GM23338 (cell line): ENCODE measurements around the gene RGL1. TPM values are rescaled to one million over a fixed set of nuclear protein-coding genes. Genes with fewer than 3 reads are reported as not detected.

Source experiments
- ATAC-seq: fragments of 200-7000 bp; cut with Tn5 transposase; 3 replicates; pipeline ENCODE4 v1.9.1; 2020
- DNase-seq: peaks from one replicate; pipeline ENCODE4 v3.0.0-alpha.2; 2015; ENCODE audit warnings: low spot score
- H2AFZ ChIP-seq: fragments of 200-600 bp; sonication (generic); 2 replicates; pipeline ENCODE4 v1.8.0; 2016; ENCODE audit warnings: antibody characterized with exemption, mild to moderate bottlenecking, moderate library complexity
- H3F3A ChIP-seq: fragments of 200-600 bp; sonication (generic); replicated peaks from 2 replicates; pipeline ENCODE4 v1.8.0; 2017; ENCODE audit warnings: antibody characterized with exemption, mixed run types, low read depth
- H3K27ac ChIP-seq: fragments of 200-600 bp; sonication (generic); 2 replicates; pipeline ENCODE4 v1.6.1; 2016; ENCODE audit warnings: low read depth
- H3K27me3 ChIP-seq: fragments of 200-600 bp; sonication (generic); 2 replicates; pipeline ENCODE4 v1.8.0; 2016; ENCODE audit warnings: mild to moderate bottlenecking, mixed run types, moderate library complexity; ENCODE audit not compliant: insufficient read depth
- H3K36me3 ChIP-seq: fragments of 200-600 bp; sonication (generic); 2 replicates; pipeline ENCODE4 v1.8.0; 2016; ENCODE audit warnings: mild to moderate bottlenecking; ENCODE audit not compliant: insufficient read depth
- H3K4me1 ChIP-seq: fragments of 200-600 bp; sonication (generic); 2 replicates; pipeline ENCODE4 v1.8.0; 2016; ENCODE audit warnings: mild to moderate bottlenecking, moderate library complexity; ENCODE audit not compliant: insufficient read depth
- H3K4me2 ChIP-seq: fragments of 200-600 bp; sonication (generic); 2 replicates; pipeline ENCODE4 v1.7.1; 2017; ENCODE audit warnings: mixed run types
- H3K4me3 ChIP-seq: fragments of 200-600 bp; sonication (generic); 2 replicates; pipeline ENCODE4 v1.6.1; 2016; ENCODE audit warnings: mixed run types
- H3K79me2 ChIP-seq: fragments of 200-600 bp; sonication (generic); replicated peaks from 2 replicates; pipeline ENCODE4 v1.8.0; 2017; ENCODE audit warnings: mild to moderate bottlenecking; ENCODE audit not compliant: insufficient read depth
- H3K9me2 ChIP-seq: fragments of 200-600 bp; sonication (generic); 2 replicates; pipeline ENCODE4 v1.8.0; 2017; ENCODE audit not compliant: insufficient read depth
- H4K20me1 ChIP-seq: fragments of 200-600 bp; sonication (generic); replicated peaks from 2 replicates; pipeline ENCODE4 v1.8.0; 2017; ENCODE audit warnings: mild to moderate bottlenecking; ENCODE audit not compliant: insufficient read depth
- H3K27ac Mint-ChIP-seq: 2 replicates; pipeline ENCODE4 v1.8.0; 2020; ENCODE audit warnings: inconsistent platforms, mild to moderate bottlenecking, moderate library complexity, mixed read lengths
- H3K27me3 Mint-ChIP-seq: 3 replicates; pipeline ENCODE4 v1.8.0; 2022; ENCODE audit warnings: low read depth, mild to moderate bottlenecking, moderate library complexity, mixed read lengths, inconsistent platforms; ENCODE audit not compliant: insufficient read depth, poor library complexity
- H3K36me3 Mint-ChIP-seq: 3 replicates; pipeline ENCODE4 v1.8.0; 2021; ENCODE audit warnings: low read depth, mild to moderate bottlenecking, inconsistent platforms, moderate library complexity, mixed read lengths
- H3K4me1 Mint-ChIP-seq: 3 replicates; pipeline ENCODE4 v1.8.0; 2020; ENCODE audit warnings: mild to moderate bottlenecking, inconsistent platforms, mixed read lengths
- H3K4me3 Mint-ChIP-seq: 3 replicates; pipeline ENCODE4 v1.8.0; 2021; ENCODE audit warnings: moderate library complexity, mild to moderate bottlenecking, inconsistent platforms, mixed read lengths
- H3K9me3 Mint-ChIP-seq: 3 replicates; pipeline ENCODE4 v1.8.0; 2020; ENCODE audit warnings: moderate library complexity, mild to moderate bottlenecking, inconsistent platforms, mixed read lengths
- CTCF ChIP-seq, 2 experiments: fragments of 200-600 bp in 1 of 2; sonication (generic) in 1 of 2; conservative IDR thresholded peaks; 2 replicates each; pipeline versions ENCODE4 v1.5.1 to v1.6.1; 2016 to 2017; ENCODE audit warnings: antibody characterized with exemption in 2 of 2, low read depth in 2 of 2, mild to moderate bottlenecking in 2 of 2, moderate library complexity in 1 of 2
- ETS1 ChIP-seq: IDR thresholded peaks from 2 replicates; pipeline ENCODE4 v1.6.1; 2016; ENCODE audit warnings: antibody characterized with exemption
- EZH2 ChIP-seq: fragments of 200-600 bp; sonication (generic); IDR thresholded peaks from one replicate; pipeline ENCODE4 v1.8.0; 2017; ENCODE audit warnings: antibody characterized with exemption, mild to moderate bottlenecking, low read depth; ENCODE audit not compliant: unreplicated experiment
- EZH2phosphoT487 ChIP-seq: fragments of 200-600 bp; sonication (generic); IDR thresholded peaks from one replicate; pipeline ENCODE4 v1.8.1; 2018; ENCODE audit warnings: antibody characterized with exemption; ENCODE audit not compliant: unreplicated experiment
- NANOG ChIP-seq: IDR thresholded peaks from 2 replicates; pipeline ENCODE4 v1.6.1; 2016; ENCODE audit warnings: antibody characterized with exemption, borderline replicate concordance
- POLR2AphosphoS5 ChIP-seq: IDR thresholded peaks from 2 replicates; pipeline ENCODE4 v1.6.1; 2016; ENCODE audit warnings: antibody characterized with exemption, low read depth
- REST ChIP-seq: IDR thresholded peaks from one replicate; pipeline ENCODE4 v1.6.1; 2018; ENCODE audit warnings: antibody characterized with exemption; ENCODE audit not compliant: unreplicated experiment
- STAT1 ChIP-seq: IDR thresholded peaks from one replicate; pipeline ENCODE4 v1.6.1; 2016; ENCODE audit warnings: antibody characterized with exemption; ENCODE audit not compliant: unreplicated experiment
- ZNF114 ChIP-seq: fragments of 250-450 bp; sonication (Bioruptor Pico); IDR thresholded peaks from 2 replicates; pipeline ENCODE4 v1.5.0; 2020; ENCODE audit warnings: mild to moderate bottlenecking, moderate library complexity
- ZNF462 ChIP-seq: fragments of 250-450 bp; sonication (Bioruptor Pico); IDR thresholded peaks from 2 replicates; pipeline ENCODE4 v1.5.0; 2020; ENCODE audit warnings: mild to moderate bottlenecking, moderate library complexity
- polyA plus RNA-seq: library from polyadenylated mRNA; unstranded; fragments of >200 nt; fragmentation: Nextera tagmentation; extraction: Ambion mirVana; gene quantifications from 2 replicates; pipeline ENCODE4 v1.2.1, GENCODE V29; 2016
- total RNA-seq: library from RNA; depleted of rRNA; stranded (reverse); fragments of >200 nt; shearing (Covaris generic); gene quantifications from 2 replicates; pipeline ENCODE4 v1.2.3, GENCODE V29; 2014

RGL1 gene
- total and polyA plus RNA-seq, 2 experiments from 2014 or later: 0.91 to 2.6 TPM

- TF ChIP-seq CTCF (conservative IDR thresholded peaks at IDR 0.05; ENCODE audit: low read depth in 2 of 2): no peak
- TF ChIP-seq EZH2phosphoT487: no peak
These were observed 40.8 kb downstream of the RGL1 start (continued) for GRCh38 chr1:183845681-183846080.

- Mint-ChIP-seq H3K9me3 (no peaks in the 10 kb centered on the region), H3K4me3 (no peak overlapping the region), H3K27me3 (peaks cover 2% of the 10 kb centered on the region), H3K4me1 (no peaks in the 10 kb centered on the region), H3K27ac (no peak overlapping the region), H3K36me3 (no peaks in the 10 kb centered on the region)
- Histone ChIP-seq H3K79me2 (no peaks in the 10 kb centered on the region), H3K9me2 (no peaks in the 10 kb centered on the region), H3K4me2 (no peak overlapping the region), H2AFZ (no peak overlapping the region), H3K27me3 (no peaks in the 10 kb centered on the region), H4K20me1 (no peaks in the 10 kb centered on the region), H3F3A (no peaks in the 10 kb centered on the region), H3K36me3 (no peaks in the 10 kb centered on the region), H3K4me3 (no peak overlapping the region), H3K4me1 (no peaks in the 10 kb centered on the region), H3K27ac (no peak overlapping the region)
- ATAC-seq: no peak
- TF ChIP-seq ETS1 (no peak), POLR2AphosphoS5 (no peak), EZH2phosphoT487 (no peak), REST (no peak), EZH2 (no peak), CTCF (conservative IDR thresholded peaks at IDR 0.05; ENCODE audit: low read depth in 2 of 2) (no peak), NANOG (no peak), ZNF462 (CRISPR knock-in tag) (no peak), ZNF114 (no peak), STAT1 (no peak)
- DNase-seq: no peak
These were observed 42.7 kb downstream of the RGL1 start for GRCh38 chr1:183847641-183848040.
